ENCODE data around the gene GYPB.
"Not testable (repeated sequence)": the region's sequence is repeated elsewhere in the genome, so short reads cannot be mapped to it uniquely, and the experiment has no call there.

GYPB gene

GRCh38 chr4:144014808-144015207, 4.4 kb downstream of the GYPB start:
- in situ Hi-C loops (cut with MboI; ENCODE audit: low sequenced_read_pairs): no loop called here

- in situ Hi-C loops (cut with MboI; ENCODE audit: low sequenced_read_pairs): not testable (repeated sequence)
These were observed 10.6 kb downstream of the GYPB start for GRCh38 chr4:144008602-144009001.

- in situ Hi-C loops (cut with MboI; ENCODE audit: low sequenced_read_pairs): not testable (repeated sequence)
These were observed 11.2 kb downstream of the GYPB start for GRCh38 chr4:144007960-144008359.

GRCh38 chr4:144006200-144006803, 12.9 kb downstream of the GYPB start:
- in situ Hi-C loops (cut with MboI; ENCODE audit: low sequenced_read_pairs): not testable (repeated sequence)

- in situ Hi-C loops (cut with MboI; ENCODE audit: low sequenced_read_pairs): not testable (repeated sequence)
These were observed 13.6 kb downstream of the GYPB start for GRCh38 chr4:144005558-144005953.

GRCh38 chr4:144004868-144005557, 14.2 kb downstream of the GYPB start:
- in situ Hi-C loops (cut with MboI; ENCODE audit: low sequenced_read_pairs): not testable (repeated sequence)

GRCh38 chr4:144003890-144004265, 15.3 kb downstream of the GYPB start:
- in situ Hi-C loops (cut with MboI; ENCODE audit: low sequenced_read_pairs): not testable (repeated sequence)

- in situ Hi-C loops (cut with MboI; ENCODE audit: low sequenced_read_pairs): not testable (repeated sequence)
These were observed 15.8 kb downstream of the GYPB start for GRCh38 chr4:144003205-144003889.

- in situ Hi-C loops (cut with MboI; ENCODE audit: low sequenced_read_pairs): not testable (repeated sequence)
These were observed 18.7 kb downstream of the GYPB start for GRCh38 chr4:144000331-144000995.

- in situ Hi-C loops (cut with MboI; ENCODE audit: low sequenced_read_pairs): not testable (repeated sequence)
These were observed 23.0 kb downstream of the GYPB start for GRCh38 chr4:143996193-143996592.

- in situ Hi-C loops (cut with MboI; ENCODE audit: low sequenced_read_pairs): not testable (repeated sequence)
These were observed 27.4 kb downstream of the GYPB start for GRCh38 chr4:143991761-143992160.

- in situ Hi-C loops (cut with MboI; ENCODE audit: low sequenced_read_pairs): not testable (repeated sequence)
These were observed 28.5 kb downstream of the GYPB start for GRCh38 chr4:143990717-143991116.

GRCh38 chr4:143986180-143986579, 33.0 kb downstream of the GYPB start:
- in situ Hi-C loops (cut with MboI; ENCODE audit: low sequenced_read_pairs): no loop called here

GRCh38 chr4:143980776-143981175, 38.4 kb downstream of the GYPB start:
- in situ Hi-C loops (cut with MboI; ENCODE audit: low sequenced_read_pairs): not testable (repeated sequence)

- in situ Hi-C loops (cut with MboI; ENCODE audit: low sequenced_read_pairs): not testable (repeated sequence)
These were observed 43.7 kb downstream of the GYPB start for GRCh38 chr4:143975527-143975926.

GRCh38 chr4:143974021-143974420, 45.2 kb downstream of the GYPB start:
- in situ Hi-C loops (cut with MboI; ENCODE audit: low sequenced_read_pairs): not testable (repeated sequence)

- in situ Hi-C loops (cut with MboI; ENCODE audit: low sequenced_read_pairs): no loop called here
These were observed 58.1 kb downstream of the GYPB start for GRCh38 chr4:143961075-143961474.

- in situ Hi-C loops (cut with MboI; ENCODE audit: low sequenced_read_pairs): not testable (repeated sequence)
These were observed 63.9 kb downstream of the GYPB start for GRCh38 chr4:143955306-143955705.

- in situ Hi-C loops (cut with MboI; ENCODE audit: low sequenced_read_pairs): not testable (repeated sequence)
These were observed 67.7 kb downstream of the GYPB start for GRCh38 chr4:143951458-143951972.

- in situ Hi-C loops (cut with MboI; ENCODE audit: low sequenced_read_pairs): not testable (repeated sequence)
These were observed 68.2 kb downstream of the GYPB start for GRCh38 chr4:143950967-143951366.

- in situ Hi-C loops (cut with MboI; ENCODE audit: low sequenced_read_pairs): not testable (repeated sequence)
These were observed 69.0 kb downstream of the GYPB start for GRCh38 chr4:143950185-143950584.
